ENCODE results near the gene MCM10. TPM values are rescaled to one million over a fixed set of nuclear protein-coding genes. Genes with fewer than 3 reads are reported as not detected.

MCM10 gene
- total and polyA plus RNA-seq, 10 of the 15 experiments (the other 5 are each of a cell fraction or from before 2014, with no cell fraction given), result 5.8 to 35.1 (median 23.7) TPM

DNA sequence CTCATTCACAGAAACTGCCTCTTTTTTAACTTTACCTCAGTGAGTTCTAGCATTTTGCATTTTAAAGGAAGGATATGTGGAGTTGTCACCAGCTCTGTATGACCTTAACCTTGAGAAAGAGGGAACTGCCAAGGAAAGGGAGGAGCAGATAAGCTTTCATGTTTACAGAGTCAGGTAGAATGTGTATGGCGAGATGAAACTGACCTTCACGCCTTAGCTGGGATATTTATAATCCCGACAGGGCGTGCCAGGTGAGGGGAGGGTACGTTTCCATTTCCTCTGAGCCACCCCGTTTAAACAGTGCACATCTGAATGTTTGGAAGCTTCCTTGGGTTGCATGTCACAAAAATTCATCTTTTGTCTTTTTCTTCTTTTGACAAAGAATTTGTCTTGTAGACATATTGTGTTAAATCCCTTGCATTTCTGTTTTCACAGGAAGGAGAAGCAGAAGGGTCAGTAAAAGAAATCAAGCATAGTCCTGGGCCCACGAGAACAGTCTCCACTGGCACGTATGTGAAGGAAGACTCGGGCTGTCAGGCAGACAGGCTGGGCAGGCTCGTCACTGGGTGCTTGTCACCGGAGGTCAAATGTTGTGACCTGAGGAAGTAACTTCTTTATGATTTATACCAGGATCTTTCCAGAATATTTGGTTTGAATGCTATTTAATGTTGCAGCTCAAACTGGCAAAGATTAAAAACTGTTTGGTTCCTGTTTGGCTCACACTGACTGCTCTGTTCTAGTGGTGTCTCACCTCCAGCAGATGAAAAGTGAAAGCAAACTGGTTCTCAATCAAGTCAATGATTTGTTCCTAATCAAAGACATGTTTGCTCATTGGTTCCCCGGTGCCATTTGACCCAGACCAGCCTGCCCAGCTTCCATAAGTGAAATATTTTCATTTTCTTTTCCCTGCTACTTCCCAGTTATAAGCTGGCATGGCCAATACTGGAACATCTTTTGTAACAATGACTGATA is 45.2 kb upstream of the MCM10 start (continued):
- TF ChIP-seq, protein P1, sequence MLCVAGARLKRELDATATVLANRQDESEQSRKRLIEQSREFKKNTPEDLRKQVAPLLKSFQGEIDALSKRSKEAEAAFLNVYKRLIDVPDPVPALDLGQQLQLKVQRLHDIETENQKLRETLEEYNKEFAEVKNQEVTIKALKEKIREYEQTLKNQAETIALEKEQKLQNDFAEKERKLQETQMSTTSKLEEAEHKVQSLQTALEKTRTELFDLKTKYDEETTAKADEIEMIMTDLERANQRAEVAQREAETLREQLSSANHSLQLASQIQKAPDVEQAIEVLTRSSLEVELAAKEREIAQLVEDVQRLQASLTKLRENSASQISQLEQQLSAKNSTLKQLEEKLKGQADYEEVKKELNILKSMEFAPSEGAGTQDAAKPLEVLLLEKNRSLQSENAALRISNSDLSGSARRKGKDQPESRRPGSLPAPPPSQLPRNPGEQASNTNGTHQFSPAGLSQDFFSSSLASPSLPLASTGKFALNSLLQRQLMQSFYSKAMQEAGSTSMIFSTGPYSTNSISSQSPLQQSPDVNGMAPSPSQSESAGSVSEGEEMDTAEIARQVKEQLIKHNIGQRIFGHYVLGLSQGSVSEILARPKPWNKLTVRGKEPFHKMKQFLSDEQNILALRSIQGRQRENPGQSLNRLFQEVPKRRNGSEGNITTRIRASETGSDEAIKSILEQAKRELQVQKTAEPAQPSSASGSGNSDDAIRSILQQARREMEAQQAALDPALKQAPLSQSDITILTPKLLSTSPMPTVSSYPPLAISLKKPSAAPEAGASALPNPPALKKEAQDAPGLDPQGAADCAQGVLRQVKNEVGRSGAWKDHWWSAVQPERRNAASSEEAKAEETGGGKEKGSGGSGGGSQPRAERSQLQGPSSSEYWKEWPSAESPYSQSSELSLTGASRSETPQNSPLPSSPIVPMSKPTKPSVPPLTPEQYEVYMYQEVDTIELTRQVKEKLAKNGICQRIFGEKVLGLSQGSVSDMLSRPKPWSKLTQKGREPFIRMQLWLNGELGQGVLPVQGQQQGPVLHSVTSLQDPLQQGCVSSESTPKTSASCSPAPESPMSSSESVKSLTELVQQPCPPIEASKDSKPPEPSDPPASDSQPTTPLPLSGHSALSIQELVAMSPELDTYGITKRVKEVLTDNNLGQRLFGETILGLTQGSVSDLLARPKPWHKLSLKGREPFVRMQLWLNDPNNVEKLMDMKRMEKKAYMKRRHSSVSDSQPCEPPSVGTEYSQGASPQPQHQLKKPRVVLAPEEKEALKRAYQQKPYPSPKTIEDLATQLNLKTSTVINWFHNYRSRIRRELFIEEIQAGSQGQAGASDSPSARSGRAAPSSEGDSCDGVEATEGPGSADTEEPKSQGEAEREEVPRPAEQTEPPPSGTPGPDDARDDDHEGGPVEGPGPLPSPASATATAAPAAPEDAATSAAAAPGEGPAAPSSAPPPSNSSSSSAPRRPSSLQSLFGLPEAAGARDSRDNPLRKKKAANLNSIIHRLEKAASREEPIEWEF (IDR thresholded peaks at IDR 0.05; ENCODE audit: insufficient replicate concordance, low read depth, low read length), result peak; percentile 15
- TF ChIP-seq SRF (IDR thresholded peaks at IDR 0.05; ENCODE audit: low read depth in 2 of 2, low read length in 2 of 2) (no peak), SUZ12 (IDR thresholded peaks at IDR 0.05; ENCODE audit: unreplicated experiment) (no peak), CBX5 (IDR thresholded peaks at IDR 0.05; ENCODE audit: low read depth) (no peak), STAT1 (conservative IDR thresholded peaks at IDR 0.05) (no peak), NFYB (IDR thresholded peaks at IDR 0.05; ENCODE audit: insufficient read depth, low read depth, low read length) (peak; percentile 54; the same call in 1 of the 2 replicates), NR2C1 (IDR thresholded peaks at IDR 0.05) (peak; percentile 65)

Measured in GM12878 (cell line).